GM19395 (cell line): ENCODE measurements around the gene TBATA.
A peak's percentile ranks its signal among the peaks of the same experiment; 100 is the strongest.

Source experiments
- ATAC-seq: cut with Tn5 transposase; IDR thresholded peaks from one replicate; pipeline ENCODE4 v1.9.1; 2021; ENCODE audit warnings: mild to moderate bottlenecking, moderate library complexity; ENCODE audit not compliant: unreplicated experiment

TBATA gene, protein sequence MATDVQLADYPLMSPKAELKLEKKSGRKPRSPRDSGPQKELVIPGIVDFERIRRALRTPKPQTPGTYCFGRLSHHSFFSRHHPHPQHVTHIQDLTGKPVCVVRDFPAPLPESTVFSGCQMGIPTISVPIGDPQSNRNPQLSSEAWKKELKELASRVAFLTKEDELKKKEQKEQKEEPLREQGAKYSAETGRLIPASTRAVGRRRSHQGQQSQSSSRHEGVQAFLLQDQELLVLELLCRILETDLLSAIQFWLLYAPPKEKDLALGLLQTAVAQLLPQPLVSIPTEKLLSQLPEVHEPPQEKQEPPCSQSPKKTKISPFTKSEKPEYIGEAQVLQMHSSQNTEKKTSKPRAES

DNA sequence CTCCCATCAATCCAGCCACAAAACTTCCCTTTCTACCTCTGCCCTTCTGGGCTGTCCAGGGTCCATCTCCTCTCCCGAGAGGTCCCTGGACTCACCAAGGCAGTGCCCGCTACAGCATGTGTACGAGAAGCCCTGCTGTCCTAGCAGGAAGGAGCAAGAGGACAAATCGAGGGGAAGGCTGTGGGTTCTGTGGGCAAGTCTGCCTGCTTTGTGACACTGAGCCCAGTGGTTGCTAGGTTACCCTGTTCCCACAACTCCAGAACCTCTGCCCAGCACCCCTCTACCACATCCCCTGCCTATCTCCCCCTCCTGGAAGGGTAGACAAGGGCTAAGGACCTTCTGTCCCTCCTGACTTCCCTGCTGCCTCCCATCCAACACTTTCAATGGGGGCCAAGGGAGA lies at the start of gene TBATA:
Gene TBATA, minus strand, starts transcription at position 188 of the 400 bp plus-strand sequence. CDS start 1,998 bp downstream, outside the sequence.
- no peak for ATAC-seq

DNA sequence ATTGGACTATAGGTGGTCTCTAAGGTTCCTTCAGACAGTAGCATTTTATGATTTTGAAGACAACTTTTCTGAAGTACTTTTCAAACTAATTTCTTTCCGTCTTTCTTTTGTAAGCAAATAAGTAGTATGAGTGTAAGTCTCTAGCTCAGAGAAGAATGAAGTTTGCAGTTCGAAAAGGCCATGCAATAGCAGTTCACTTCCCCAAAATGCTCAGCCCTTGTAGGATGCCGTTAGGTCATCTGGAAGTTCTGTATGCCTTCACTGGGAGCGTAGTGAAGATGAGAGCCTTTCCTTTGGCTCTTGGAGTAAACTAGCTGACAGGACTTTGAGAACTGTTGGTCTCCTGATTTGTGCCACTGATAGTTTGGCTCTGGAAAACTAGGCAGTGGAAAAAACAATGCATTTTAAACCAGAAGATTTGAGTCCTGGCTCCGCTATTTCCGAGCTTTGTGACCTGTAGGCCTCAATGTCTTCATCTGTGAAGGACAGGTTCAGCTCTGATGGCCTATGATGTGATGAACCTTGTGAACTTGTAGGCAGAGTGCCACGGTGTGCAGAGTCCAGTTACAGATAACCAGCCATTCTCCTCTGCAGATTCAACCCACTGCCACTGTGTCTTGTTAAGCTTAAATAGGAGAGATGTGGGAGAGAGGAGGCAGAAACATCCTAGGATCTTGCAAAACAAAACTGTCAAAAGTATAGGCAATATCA lies 49.4 kb upstream of the TBATA start:
- no peak for ATAC-seq

DNA sequence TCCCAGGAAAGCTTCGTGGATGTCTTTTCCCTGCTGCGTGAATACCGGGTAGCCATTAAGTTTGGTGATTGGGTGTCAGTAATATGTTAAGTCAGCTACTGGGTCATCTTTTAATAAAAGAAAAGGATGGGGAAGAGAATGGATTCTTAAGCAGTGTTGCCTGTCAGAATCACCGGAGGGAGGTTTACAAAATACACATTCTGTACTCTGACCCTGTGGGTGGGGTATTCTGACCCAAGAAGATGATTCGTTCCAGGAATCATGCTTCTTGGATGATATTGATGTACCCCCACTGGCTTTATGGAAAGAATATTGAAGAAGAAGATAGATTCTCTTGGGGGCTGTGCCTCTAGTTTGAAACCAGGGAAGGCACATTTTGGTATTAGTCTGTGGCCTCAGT lies 48.8 kb upstream of the TBATA start:
- ATAC-seq = no peak

DNA sequence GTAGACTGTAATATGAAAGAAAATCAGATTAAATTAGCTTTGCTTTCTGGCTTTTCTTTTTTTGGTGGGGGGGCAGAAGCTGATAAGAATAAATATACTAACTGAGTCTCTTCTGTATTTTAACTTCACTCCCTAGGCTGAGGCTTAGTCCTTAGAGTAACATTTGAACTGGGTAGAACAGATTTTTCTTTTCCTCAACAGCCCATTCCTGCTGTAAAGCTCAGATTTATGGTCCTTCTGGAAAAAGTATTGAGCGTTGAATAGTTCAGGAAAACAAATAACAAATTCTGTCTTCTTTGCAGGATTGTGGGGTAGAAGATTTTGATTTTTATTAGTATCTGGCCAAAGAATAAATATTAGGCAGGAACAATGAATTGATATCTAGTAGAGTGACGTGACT lies 48.4 kb upstream of the TBATA start:
- ATAC-seq = no peak

DNA sequence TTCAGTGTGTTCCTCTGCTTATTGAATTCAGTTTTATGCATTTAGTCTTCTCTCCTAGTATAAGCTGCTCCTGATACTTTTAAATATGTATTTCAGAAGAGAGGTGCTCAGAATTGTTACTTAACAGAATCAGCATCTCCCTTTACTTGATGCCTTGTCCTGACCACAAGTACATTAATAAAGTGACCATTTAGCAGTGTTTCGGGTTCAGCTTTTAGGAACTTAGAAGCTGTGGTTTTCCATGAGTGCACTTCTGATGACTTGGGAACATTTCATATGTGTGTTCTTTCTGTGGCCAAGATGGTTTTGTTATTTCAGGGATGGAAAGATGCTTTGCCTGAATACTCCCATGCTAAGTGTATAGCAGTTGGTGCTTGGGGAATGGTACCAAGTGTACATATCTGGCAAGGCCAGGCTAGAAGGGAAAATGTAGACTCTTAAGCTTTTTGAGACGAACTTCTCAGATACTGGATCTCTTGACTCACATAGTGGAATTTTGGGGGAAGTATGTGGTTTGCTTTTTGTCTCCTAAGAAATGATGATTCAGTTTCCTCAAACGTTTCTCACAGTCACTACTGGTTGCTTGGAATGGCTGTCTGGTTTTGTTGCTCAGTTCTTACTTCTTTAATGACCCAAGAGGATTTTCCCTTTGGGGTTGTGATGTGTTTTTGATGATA lies 47.8 kb upstream of the TBATA start:
- no peak for ATAC-seq

DNA sequence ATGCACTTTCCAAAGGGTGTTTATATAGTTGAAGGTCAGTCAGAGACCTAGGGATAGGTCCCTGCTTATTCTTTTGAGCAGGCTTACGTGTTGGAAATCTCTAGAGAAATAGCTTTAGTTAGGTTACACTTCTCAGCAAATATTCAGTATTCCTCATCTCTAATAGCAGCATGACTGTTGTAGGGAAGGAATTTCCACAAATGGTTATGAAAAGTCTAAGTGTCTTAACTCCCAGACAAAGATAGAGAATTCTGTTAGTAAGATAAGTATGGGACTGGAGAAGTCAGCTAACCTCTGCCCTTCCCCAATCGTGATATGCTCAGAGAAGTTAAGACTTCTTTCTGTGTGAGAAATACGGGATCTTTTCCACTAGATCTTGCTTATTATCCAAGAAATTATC lies 47.0 kb upstream of the TBATA start:
- ATAC-seq = no peak

DNA sequence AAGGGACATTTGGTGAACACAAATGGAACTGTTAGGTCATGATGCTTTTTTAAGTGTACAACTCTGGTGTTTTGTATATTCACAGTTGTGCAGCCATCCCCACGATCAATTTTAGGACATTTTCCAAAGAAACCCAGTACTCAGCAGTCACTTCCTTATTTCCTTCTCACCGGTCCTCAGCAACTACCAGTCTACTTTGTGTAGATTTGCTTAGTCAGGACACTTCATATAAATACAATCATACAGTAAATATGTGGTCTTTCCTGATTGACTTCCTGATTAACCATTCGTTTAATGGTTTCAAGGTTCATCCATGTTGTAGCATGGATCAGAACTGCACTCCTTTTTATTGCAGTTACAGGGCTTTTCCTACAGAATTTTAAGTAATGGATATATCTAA lies 45.0 kb upstream of the TBATA start:
- ATAC-seq = no peak

DNA sequence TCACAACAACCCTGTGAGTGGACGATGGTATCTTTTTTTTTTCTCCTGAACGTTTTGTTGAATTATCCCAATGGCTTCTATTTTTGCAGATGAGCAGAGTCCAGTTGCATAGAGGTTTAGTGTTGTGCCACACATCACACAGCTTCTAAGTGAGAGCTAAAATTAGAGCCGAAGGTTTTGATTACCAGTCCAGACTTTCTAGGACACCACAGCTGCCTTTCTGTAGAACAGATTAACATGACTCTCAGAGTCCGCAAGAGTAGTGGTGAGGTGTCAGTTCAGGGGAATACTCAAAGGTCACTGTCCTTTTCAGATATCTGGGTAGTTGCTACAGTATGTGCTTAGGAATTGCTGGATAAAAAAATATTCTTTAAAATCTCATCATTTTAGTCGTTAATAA lies 44.4 kb upstream of the TBATA start:
- ATAC-seq = no peak

DNA sequence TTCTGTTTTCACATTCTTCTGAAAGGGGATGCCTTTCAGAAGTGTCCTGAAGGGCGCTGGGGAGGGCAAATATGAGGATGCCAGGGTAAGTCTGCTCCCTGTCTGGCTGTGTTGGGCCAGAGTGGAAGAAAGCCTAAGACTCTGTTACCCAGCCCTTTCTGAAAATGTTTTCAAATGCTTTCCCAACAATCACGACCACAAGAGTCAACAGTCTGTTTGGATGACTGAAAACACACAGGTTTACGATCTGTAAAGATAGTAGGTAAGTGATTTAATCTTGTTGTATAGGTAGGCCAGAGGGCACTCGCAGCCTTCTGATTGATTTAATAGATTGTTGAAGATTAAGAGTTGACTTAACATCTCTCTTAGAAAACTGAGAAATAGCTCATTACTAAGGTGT lies 43.7 kb upstream of the TBATA start:
- no peak for ATAC-seq

DNA sequence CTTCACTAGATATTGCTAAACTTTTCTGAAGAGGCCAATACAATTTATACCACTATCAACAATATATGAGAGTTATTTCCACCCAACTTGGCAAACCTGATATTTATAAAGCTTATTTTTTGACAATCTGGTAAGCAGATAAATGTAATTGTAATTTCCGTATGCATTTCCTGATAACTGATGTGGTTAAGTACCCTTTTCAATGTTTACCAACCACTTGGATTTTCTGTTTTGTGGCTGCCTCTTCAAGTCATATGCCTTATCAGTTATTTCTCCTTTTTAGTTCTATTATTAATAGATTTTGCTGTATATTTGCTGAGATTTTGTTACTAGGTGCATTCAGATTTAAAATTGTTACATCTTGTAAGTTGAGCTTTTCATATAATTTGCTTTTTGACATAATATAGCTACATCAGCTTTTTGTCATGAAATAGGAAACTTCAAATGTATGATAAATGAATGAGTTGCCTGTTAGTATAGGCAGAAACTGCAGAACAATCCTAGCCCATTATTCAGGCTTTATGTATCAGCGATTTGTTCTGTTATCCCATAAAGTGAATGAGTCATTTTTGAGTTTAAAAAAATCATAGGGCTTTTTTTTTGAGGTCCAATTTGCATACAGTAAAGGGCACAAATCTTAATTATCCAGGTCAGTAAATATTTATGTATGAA lies 42.0 kb upstream of the TBATA start:
- no peak for ATAC-seq

DNA sequence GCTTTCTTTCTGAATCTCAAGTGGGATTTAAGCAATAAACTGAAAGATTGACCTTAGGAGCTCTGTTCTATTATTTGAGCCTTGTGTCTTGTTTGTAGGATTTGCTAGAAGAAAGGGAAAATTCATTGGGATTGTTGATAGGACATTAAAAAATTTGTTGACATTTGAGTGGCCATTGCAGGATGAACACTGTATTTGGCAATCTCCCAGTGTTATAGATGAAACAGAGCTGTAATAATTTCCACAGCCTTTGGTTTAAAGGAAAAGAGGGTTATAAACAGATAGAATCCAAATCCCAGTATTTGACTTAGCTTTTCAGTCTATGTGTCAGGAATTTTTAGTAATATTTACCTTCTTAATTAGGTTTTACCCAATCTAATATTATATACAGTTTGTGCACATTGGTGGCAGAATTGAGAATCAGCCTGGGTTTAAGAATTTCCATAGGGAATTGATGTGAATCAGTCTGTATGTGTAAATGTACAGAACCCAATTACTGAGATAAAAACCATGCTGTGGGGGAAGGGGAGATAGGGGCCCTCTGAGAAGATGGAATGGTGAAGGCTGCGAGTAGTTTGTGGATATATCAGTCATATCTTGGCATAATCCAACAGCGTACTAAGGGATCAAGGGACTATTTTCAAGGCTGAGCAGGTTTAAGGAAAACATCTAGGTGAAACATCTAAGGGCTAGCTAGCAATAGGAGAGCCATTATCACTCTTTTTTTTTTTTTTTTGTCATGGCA lies 37.1 kb upstream of the TBATA start:
- no peak for ATAC-seq

DNA sequence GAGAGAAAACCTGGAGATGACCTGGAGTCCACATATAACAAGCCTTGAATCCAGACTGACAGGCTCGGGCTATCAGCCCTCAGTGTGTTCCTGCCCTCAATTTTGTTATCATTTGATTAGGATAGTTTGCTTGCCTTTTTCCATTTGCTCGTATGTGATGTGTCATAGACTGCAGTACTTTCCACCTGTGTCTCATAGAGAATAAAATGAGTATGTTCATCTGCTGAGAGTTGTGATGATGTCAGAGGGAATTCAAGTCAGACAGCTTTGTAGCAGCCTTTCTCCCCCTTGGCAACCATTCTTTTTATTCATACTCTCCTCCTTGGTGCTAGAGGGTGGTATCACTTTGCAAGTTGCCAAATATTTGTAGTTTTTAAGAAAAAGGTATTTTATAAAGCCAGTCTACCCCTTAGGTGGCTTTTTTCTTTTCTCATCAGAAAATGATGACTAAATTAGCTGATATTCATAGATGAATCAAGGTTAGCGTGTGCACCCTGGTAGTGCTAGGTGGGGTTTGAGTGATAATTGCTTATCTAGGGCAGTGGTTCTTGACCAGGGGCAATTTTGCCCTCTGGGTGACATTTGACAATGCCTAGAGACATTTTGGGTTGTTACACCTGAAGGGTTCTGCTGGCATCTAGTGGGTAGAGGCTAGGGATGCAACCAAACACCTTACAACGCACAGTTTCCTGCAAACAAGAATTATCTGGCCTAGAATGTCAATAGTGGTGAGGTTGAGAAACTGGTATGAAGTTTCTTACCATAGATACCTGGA lies 36.0 kb upstream of the TBATA start:
- ATAC-seq = no peak

DNA sequence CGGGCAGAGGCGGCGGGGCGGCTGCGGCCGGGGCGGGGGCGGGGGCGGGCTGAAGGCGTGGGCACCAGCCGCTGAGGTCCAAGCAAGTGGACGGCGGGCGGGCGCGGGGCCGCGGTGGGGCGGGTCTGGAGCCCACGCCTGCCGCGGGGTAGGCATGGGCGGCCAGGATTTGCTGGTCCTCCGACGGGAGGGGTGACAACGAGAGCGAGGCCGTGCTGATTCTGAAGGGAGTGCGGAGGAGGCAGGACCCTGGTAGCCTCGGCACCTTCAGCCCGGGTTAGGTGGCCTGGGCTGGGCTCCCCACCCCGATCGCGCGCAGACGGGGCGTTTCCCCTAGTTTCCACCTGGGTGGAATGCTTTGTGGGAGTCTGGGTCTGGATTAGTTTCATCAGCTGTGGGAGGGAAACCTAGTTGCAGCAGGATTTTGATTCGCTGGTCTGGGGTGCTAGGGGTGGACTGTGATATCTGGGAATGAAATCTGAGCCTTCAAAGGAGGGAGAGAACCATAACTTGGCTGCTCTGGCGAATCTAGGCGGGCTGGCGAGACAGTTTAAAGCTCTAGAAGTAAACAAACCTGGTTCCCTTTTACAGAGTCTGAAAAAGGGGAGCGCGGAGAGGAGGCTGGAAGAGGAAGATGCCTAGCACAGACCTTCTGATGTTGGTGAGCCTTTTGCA lies 31.2 kb upstream of the TBATA start:
- ATAC-seq = peak; percentile 21

DNA sequence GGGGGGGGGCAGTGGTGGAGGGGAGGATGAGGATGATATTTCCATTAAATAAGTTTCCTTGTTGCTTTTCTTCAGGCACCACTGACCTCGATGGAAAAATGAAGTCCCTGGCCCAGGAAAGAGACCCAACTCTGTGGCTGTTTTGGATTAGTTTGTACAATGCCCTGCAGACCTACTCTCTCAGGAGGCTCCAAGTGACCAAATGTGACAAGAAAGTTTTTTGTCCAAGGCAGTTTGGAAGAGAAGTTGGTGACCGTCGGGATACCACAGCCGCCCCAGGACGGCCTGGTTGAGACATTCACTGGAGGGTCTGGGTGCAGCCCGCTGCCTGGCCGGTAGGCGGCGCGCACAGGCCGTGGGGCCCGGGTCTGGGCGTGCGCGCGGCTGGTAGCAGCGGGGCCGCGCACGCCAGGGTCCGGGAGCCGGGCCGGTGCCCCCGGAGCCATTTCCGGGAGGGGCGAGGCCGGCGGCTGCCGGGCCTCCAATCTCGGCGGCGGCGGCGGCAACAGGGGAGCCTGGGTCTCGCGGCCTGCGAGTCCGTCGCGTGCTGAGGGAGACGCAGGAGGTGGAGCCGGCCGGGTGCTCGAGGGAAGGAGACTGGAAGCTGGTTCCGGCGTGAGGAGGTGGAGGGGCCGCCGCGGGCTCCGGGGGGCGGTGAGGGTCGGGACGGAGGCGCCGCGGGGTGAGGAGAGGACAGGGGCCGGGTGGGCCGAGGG lies 30.5 kb upstream of the TBATA start, which contains the start of gene SGPL1:
Gene SGPL1, plus strand, starts transcription at position 445 of the 716 bp plus-strand sequence. CDS start 906 bp downstream, outside the sequence.
- ATAC-seq = peak; percentile 81

DNA sequence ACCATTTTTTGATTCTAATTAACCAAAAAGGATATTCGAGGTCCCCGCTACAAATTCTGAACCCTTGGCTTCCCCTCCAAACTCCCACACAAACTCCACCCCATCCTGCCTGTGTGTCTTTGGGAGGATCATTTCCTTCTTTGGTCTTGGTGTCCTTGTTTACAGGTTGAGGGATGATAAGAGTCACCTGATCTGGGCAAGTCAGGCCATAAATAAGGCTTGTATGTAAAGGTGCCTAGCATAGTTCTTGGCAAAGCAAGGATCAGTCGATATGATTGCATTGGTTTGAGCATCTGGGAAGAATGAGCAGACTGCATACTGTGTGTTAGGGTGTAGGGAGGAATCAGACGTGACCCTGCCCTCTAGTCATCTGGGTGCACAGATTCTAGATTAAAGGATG lies 28.9 kb upstream of the TBATA start:
- no peak for ATAC-seq

DNA sequence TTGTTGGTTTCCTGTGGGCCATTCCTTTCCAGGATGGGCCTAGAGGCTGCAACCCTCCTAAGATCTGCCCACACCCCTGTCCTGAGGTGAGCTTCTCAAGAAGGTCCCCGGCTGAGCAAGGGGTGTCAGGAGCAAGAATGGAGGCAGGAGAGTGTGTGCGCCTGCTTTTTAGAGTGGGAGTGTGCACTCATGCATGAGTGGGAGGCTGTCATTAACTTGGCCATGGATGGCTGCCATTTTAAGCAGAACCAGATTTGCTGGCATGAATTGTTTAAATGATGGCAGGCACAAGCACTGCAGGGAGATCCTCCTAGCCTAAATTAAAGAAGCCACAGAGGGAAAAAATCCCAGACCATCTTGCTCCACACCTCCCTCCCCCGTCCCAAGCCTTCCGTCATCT lies 27.6 kb upstream of the TBATA start:
- no peak for ATAC-seq

DNA sequence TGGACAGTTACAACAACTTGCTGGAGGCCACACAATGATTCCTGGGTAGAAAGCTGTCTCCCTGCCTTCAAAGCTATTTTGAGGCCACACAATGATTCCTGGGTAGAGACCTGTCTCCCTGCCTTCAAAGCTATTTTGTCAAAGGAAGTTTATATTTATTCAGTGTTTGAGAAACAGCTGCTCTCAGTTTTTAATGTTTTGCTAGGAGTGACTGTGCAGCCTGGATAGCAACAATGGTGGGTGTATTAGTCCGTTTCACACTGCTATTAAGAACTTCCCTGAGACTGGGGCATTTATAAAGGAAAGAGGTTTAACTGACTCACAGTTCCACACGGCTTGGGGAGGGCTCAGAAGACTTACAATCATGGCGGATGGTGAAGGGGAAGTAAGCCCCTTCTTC lies 26.7 kb upstream of the TBATA start:
- no peak for ATAC-seq

DNA sequence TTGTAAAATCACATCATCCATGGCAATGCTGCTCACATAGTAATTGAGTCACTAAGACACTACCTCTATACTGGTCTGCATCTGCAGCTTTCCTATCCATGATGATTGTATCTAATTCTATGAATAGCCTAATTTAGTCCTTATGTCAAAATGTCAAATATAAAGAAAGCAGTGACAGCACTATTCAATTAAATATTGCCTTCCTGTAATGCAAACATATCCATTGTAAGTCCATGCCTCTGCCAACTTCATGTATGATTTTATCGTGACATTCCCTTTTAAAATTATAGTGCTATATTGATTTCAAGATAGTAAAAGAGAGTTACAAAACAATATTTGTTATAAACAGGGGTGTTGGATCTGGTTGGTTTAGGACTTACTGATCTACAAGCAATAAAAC lies 25.8 kb upstream of the TBATA start:
- no peak for ATAC-seq

DNA sequence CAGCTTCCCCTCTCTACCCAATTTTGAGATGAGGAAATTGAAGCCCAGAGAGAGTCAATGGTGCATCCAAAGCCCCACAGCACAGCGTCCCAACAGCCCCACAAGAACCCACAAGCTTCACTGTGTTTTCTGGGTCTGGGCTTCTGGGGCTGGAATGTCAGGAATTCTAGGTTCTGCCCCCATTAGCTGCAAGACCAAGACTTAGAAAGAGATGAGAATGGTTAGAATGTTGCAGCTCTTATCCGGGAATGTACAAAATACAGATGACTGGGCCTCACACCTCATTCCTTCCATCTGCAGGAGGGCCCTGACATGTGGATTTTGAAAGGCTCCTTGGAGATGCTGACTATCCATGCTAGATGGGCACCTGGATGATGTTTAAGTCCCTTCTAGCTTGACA lies 24.5 kb upstream of the TBATA start:
- ATAC-seq = no peak
